ENCODE data around the gene KLHL17.
A peak's percentile ranks its signal among the peaks of the same experiment; 100 is the strongest.

KLHL17 gene

GRCh38 chr1:1013922-1014648 is 53.7 kb downstream of the KLHL17 start:
- H4K20me1 ChIP-seq (ENCODE audit: control insufficient read depth, insufficient read depth, low read depth, low read length): no peaks in the 10 kb centered on the region
- peak overlapping the region; percentile 79 for H3K4me2 ChIP-seq (ENCODE audit: low read length)
- no peaks in the 10 kb centered on the region for H3F3A ChIP-seq (ENCODE audit: control insufficient read depth, insufficient read depth)
- H3K36me3 ChIP-seq (ENCODE audit: control insufficient read depth, low read length): no peaks in the 10 kb centered on the region
- H3K4me3 ChIP-seq (ENCODE audit: low read length): peak overlapping the region; percentile 72
- H3K27me3 ChIP-seq (ENCODE audit: control insufficient read depth, low read length): no peaks in the 10 kb centered on the region
- no peaks in the 10 kb centered on the region for H3K9me3 ChIP-seq (ENCODE audit: control insufficient read depth, insufficient read depth, low read length)
- H3K79me2 ChIP-seq (ENCODE audit: control insufficient read depth, low read length): no peaks in the 10 kb centered on the region
- TF ChIP-seq CTCF (IDR thresholded peaks at IDR 0.05; ENCODE audit: low read depth, low read length, poor library complexity, severe bottlenecking) (no peak), EZH2phosphoT487 (IDR thresholded peaks at IDR 0.05; ENCODE audit: borderline replicate concordance, low read length) (no peak)
- no peak overlapping the region for H3K27ac ChIP-seq (ENCODE audit: low read depth, low read length)
- H3K4me1 ChIP-seq (ENCODE audit: control insufficient read depth, low read length): peaks cover 22% of the 10 kb centered on the region
- no peaks in the 10 kb centered on the region for H3K9me2 ChIP-seq (replicated peaks; ENCODE audit: control insufficient read depth, low read length)

- H3K27me3 ChIP-seq (ENCODE audit: control insufficient read depth, low read length): peaks cover under 1% of the 10 kb centered on the region; the same call in 1 of the 2 replicates
- no peaks in the 10 kb centered on the region for H3K9me2 ChIP-seq (replicated peaks; ENCODE audit: control insufficient read depth, low read length)
- H4K20me1 ChIP-seq (ENCODE audit: control insufficient read depth, insufficient read depth, low read depth, low read length): no peaks in the 10 kb centered on the region
- H3F3A ChIP-seq (ENCODE audit: control insufficient read depth, insufficient read depth): no peaks in the 10 kb centered on the region
- no peaks in the 10 kb centered on the region for H3K79me2 ChIP-seq (ENCODE audit: control insufficient read depth, low read length)
- H3K4me2 ChIP-seq (ENCODE audit: low read length): no peak overlapping the region
- no peaks in the 10 kb centered on the region for H3K36me3 ChIP-seq (ENCODE audit: control insufficient read depth, low read length)
- H3K4me3 ChIP-seq (ENCODE audit: low read length): no peak overlapping the region
- H3K4me1 ChIP-seq (ENCODE audit: control insufficient read depth, low read length): peaks cover 22% of the 10 kb centered on the region
- no peak overlapping the region for H3K27ac ChIP-seq (ENCODE audit: low read depth, low read length)
- TF ChIP-seq CTCF (IDR thresholded peaks at IDR 0.05; ENCODE audit: low read depth, low read length, poor library complexity, severe bottlenecking) (peak; percentile 53), EZH2phosphoT487 (IDR thresholded peaks at IDR 0.05; ENCODE audit: borderline replicate concordance, low read length) (no peak)
- no peaks in the 10 kb centered on the region for H3K9me3 ChIP-seq (ENCODE audit: control insufficient read depth, insufficient read depth, low read length)
Observed at GRCh38 chr1:1014799-1015681, 54.7 kb downstream of the KLHL17 start.
